ENCODE measurements around the gene PLVAP. TPM values are rescaled to one million over a fixed set of nuclear protein-coding genes. Genes with fewer than 3 reads are reported as not detected.
A peak's percentile ranks its signal among the peaks of the same experiment; 100 is the strongest.

PLVAP gene
- total RNA-seq, 1 experiment from 2014 or later, result not detected

DNA sequence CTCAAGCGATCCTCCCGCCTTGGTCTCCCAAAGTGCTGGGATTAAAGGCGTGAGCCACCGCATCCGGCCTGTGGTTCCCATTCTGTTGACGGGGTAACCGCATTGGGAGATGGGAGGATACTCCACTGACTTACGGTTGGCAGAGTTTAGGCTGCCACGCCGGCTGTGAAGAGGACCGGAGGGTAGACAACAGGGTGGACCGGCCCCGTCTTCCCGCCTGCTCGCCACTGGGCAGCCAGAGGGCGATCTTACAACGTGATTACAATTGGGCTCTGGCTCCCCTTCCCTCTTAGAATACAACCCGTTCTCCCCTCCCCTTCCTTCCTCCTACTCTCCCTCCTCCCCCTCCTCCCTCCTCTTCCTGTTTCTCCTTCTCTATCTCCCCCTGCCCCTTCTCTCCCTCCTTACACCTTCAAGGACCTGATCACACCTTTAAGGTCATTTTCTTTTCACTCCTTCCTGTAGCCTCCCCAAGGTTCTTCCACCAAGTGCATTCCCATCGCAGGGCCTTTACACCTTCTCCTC lies 17.8 kb upstream of the PLVAP start:
- Histone ChIP-seq H4K91ac (ENCODE audit: insufficient read length, low read depth, low read length) (no peak overlapping the region), H3K27me3 (ENCODE audit: insufficient read depth, low read length) (no peaks in the 10 kb centered on the region), H3K23me2 (ENCODE audit: insufficient read length, low read depth, low read length, poor library complexity, severe bottlenecking) (peaks cover 14% of the 10 kb centered on the region), H3K9ac (ENCODE audit: extremely low read depth, insufficient read length, low read length) (no peak overlapping the region), H3K18ac (ENCODE audit: insufficient read length, low read depth, low read length) (no peak overlapping the region), H3K56ac (ENCODE audit: insufficient read length, low read depth, low read length) (no peak overlapping the region), H3K4me2 (ENCODE audit: insufficient read depth, insufficient read length, low read length) (no peak overlapping the region), H2BK120ac (ENCODE audit: low read depth, low read length, poor library complexity, severe bottlenecking) (no peak overlapping the region), H3K9me3 (ENCODE audit: control insufficient read depth, low read depth, low read length) (no peaks in the 10 kb centered on the region), H2BK15ac (ENCODE audit: low read depth, low read length) (no peak overlapping the region), H3K79me2 (ENCODE audit: insufficient read depth, low read length) (no peaks in the 10 kb centered on the region), H3K4me1 (ENCODE audit: insufficient read depth, low read length) (no peaks in the 10 kb centered on the region), H4K8ac (replicated peaks; ENCODE audit: insufficient read length, low read depth, low read length) (no peak overlapping the region), H2BK20ac (ENCODE audit: low read depth, low read length, poor library complexity, severe bottlenecking) (no peak overlapping the region), H3K79me1 (ENCODE audit: insufficient read depth, low read depth, low read length, poor library complexity, severe bottlenecking) (no peaks in the 10 kb centered on the region), H4K20me1 (ENCODE audit: control insufficient read depth, insufficient read depth, insufficient read length) (no peaks in the 10 kb centered on the region), H2AK5ac (ENCODE audit: insufficient read length, low read length) (no peak overlapping the region), H3K23ac (ENCODE audit: insufficient read length, low read depth, low read length) (no peak overlapping the region), H2BK12ac (ENCODE audit: insufficient read length, low read depth, low read length) (no peak overlapping the region), H3K27ac (ENCODE audit: insufficient read length, low read depth, low read length) (no peak overlapping the region), H4K5ac (ENCODE audit: insufficient read length, low read depth, low read length) (no peak overlapping the region), H2AFZ (ENCODE audit: low read length) (no peak overlapping the region), H3K14ac (ENCODE audit: insufficient read depth, low read length) (no peak overlapping the region), H3T11ph (ENCODE audit: low read length) (no peak overlapping the region), H2BK5ac (ENCODE audit: insufficient read length, low read length) (no peak overlapping the region), H3K4ac (ENCODE audit: low read depth, low read length) (no peak overlapping the region)
- H3K36me3 Mint-ChIP-seq (ENCODE audit: insufficient read depth in 1 of 3, low read depth in 3 of 3), result peaks cover 3 to 19% (median 5%) of the 10 kb centered on the region in 3 experiments; a peak in 5 of 7 replicates
- no CpG with 5 or more reads among the region's 19 CpGs for WGBS (ENCODE audit: extremely low coverage, insufficient read length, low lambda C conversion rate)
- no peaks in the 10 kb centered on the region for H3K9me3 Mint-ChIP-seq
- peak; percentile 87 for TF ChIP-seq CTCF (conservative IDR thresholded peaks at IDR 0.05)
- peak; percentile 86 for DNase-seq
- peaks cover 4% of the 10 kb centered on the region for H3K27me3 Mint-ChIP-seq (ENCODE audit: low read depth)
- H3K4me1 Mint-ChIP-seq, result peaks cover 12 to 14% of the 10 kb centered on the region in 2 experiments
- peak overlapping the region; percentile 76 to 98 (median 92); a peak in 5 of 7 replicates for H3K27ac Mint-ChIP-seq
- peak overlapping the region; percentile 33 to 58; a peak in 3 of 5 replicates for H3K4me3 Mint-ChIP-seq
